OCI-LY1 (cell line): ENCODE results near the gene CLEC16A.

Experiments
- H2AFZ ChIP-seq: fragments of 200-600 bp; sonication (generic), shearing (Covaris generic); 2 replicates; pipeline ENCODE4 v1.6.0; 2014; ENCODE audit warnings: antibody characterized with exemption, mild to moderate bottlenecking, low read length
- H3F3A ChIP-seq: fragments of 200-600 bp; sonication (generic), shearing (Covaris generic); 2 replicates; pipeline ENCODE4 v1.6.0; 2014; ENCODE audit warnings: mild to moderate bottlenecking, antibody characterized with exemption, low read length, moderate library complexity; ENCODE audit not compliant: insufficient read depth
- H3K27ac ChIP-seq: fragments of 200-600 bp; sonication (generic); 2 replicates; pipeline ENCODE4 v1.5.1; 2014; ENCODE audit warnings: low read length, mixed run types, mild to moderate bottlenecking, low read depth; ENCODE audit not compliant: poor library complexity, severe bottlenecking
- H3K27me3 ChIP-seq: fragments of 200-600 bp; sonication (generic); 2 replicates; pipeline ENCODE4 v1.6.0; 2014; ENCODE audit warnings: antibody characterized with exemption, mild to moderate bottlenecking, low read length, moderate library complexity; ENCODE audit not compliant: insufficient read depth
- H3K36me3 ChIP-seq: fragments of 200-600 bp; sonication (generic); 2 replicates; pipeline ENCODE4 v1.6.1; 2014; ENCODE audit warnings: mild to moderate bottlenecking, antibody characterized with exemption, low read length, moderate library complexity, mixed read lengths; ENCODE audit not compliant: insufficient read depth
- H3K4me1 ChIP-seq: fragments of 200-600 bp; sonication (generic); 2 replicates; pipeline ENCODE4 v1.5.1; 2014; ENCODE audit warnings: mild to moderate bottlenecking, low read length, moderate library complexity; ENCODE audit not compliant: insufficient read depth, severe bottlenecking
- H3K4me2 ChIP-seq: fragments of 200-600 bp; sonication (generic), shearing (Covaris generic); 2 replicates; pipeline ENCODE4 v1.6.1; 2014; ENCODE audit warnings: low read length
- H3K4me3 ChIP-seq: fragments of 200-600 bp; sonication (generic); 2 replicates; pipeline ENCODE4 v1.5.1; 2014; ENCODE audit warnings: low read length, low read depth, mild to moderate bottlenecking, mixed read lengths; ENCODE audit not compliant: poor library complexity, severe bottlenecking
- H3K79me2 ChIP-seq: fragments of 200-600 bp; shearing (Covaris generic); 2 replicates; pipeline ENCODE4 v1.6.1; 2016; ENCODE audit warnings: mixed run types, low read length, mixed read lengths; ENCODE audit not compliant: insufficient read depth
- H3K9ac ChIP-seq: fragments of 200-600 bp; sonication (generic), shearing (Covaris generic); 2 replicates; pipeline ENCODE4 v1.6.1; 2014; ENCODE audit warnings: mild to moderate bottlenecking, low read length, mixed read lengths
- H3K9me2 ChIP-seq: fragments of 200-600 bp; sonication (generic), shearing (Covaris generic); 2 replicates; pipeline ENCODE4 v1.6.1; 2014; ENCODE audit warnings: low read depth, mild to moderate bottlenecking, low read length, mixed read lengths
- H3K9me3 ChIP-seq: fragments of 200-600 bp; shearing (Covaris generic); 2 replicates; pipeline ENCODE4 v1.6.1; 2014; ENCODE audit warnings: low read length, mixed read lengths
- H4K20me1 ChIP-seq: fragments of 200-600 bp; sonication (generic), shearing (Covaris generic); 2 replicates; pipeline ENCODE4 v1.6.0; 2016; ENCODE audit warnings: mild to moderate bottlenecking, low read length; ENCODE audit not compliant: insufficient read depth
- EZH2 ChIP-seq: fragments of 200-600 bp; sonication (generic), shearing (Covaris generic); IDR thresholded peaks from 2 replicates; pipeline ENCODE4 v1.8.0; 2017; ENCODE audit warnings: borderline replicate concordance, mixed run types, mild to moderate bottlenecking, antibody characterized with exemption, low read length, moderate library complexity, mixed read lengths
- TF ChIP-seq, protein P1 (sequence below): fragments of 200-600 bp; sonication (generic), shearing (Covaris generic); IDR thresholded peaks from 2 replicates; pipeline ENCODE4 v1.5.1; 2017; ENCODE audit warnings: mild to moderate bottlenecking, antibody characterized with exemption, low read length, moderate library complexity, mixed read lengths

The CLEC16A gene

DNA sequence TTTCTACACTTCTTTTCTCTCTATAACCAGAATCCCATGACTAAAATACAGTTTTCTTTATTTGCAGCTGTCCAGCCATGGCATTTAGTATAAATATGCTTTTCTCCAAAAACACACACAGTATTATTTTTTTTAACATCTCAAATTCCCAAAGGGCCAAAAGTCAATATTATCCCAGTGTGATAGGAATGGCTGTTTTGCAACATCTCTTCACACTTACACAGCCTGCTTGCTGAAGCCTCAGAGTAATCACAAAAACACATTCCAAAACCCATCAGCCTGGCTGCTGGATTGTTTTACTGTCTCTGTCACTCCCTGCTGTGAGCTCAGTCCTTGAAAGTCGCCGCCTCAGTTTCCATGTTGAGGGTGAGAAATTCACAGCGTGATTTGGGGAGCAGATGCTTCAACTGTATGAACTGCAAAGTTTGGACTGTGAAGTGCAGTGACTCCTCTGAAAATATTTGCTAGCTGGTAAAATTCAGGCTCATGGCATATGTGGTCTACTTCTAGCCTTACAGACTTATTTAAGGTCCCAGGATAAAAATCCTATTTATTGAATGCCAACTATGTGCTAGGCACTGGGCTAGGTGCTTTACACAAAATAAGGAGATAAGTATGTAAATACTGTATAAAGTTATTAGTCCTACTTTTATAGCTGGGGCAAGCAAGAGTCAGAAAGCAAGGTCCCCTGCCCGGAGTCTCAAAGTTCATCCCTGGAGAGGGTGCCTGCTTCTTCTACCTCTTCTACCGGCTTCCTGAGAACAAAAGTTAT, 195.1 kb downstream of the CLEC16A start:
- no peak overlapping the region for H3K4me3 ChIP-seq
- H3K9me2 ChIP-seq = no peaks in the 10 kb centered on the region
- H3K4me2 ChIP-seq = no peak overlapping the region
- H3F3A ChIP-seq = no peaks in the 10 kb centered on the region
- no peaks in the 10 kb centered on the region for H3K79me2 ChIP-seq
- no peaks in the 10 kb centered on the region for H3K4me1 ChIP-seq
- peaks cover 11% of the 10 kb centered on the region; the same call in 1 of the 2 replicates for H3K36me3 ChIP-seq
- no peak overlapping the region for H2AFZ ChIP-seq
- TF ChIP-seq, protein P1, sequence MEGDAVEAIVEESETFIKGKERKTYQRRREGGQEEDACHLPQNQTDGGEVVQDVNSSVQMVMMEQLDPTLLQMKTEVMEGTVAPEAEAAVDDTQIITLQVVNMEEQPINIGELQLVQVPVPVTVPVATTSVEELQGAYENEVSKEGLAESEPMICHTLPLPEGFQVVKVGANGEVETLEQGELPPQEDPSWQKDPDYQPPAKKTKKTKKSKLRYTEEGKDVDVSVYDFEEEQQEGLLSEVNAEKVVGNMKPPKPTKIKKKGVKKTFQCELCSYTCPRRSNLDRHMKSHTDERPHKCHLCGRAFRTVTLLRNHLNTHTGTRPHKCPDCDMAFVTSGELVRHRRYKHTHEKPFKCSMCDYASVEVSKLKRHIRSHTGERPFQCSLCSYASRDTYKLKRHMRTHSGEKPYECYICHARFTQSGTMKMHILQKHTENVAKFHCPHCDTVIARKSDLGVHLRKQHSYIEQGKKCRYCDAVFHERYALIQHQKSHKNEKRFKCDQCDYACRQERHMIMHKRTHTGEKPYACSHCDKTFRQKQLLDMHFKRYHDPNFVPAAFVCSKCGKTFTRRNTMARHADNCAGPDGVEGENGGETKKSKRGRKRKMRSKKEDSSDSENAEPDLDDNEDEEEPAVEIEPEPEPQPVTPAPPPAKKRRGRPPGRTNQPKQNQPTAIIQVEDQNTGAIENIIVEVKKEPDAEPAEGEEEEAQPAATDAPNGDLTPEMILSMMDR = no peak
- no peak for TF ChIP-seq EZH2
- H3K9ac ChIP-seq = no peak overlapping the region
- no peaks in the 10 kb centered on the region for H3K27me3 ChIP-seq
- H4K20me1 ChIP-seq = no peaks in the 10 kb centered on the region
- no peak overlapping the region for H3K27ac ChIP-seq
- no peaks in the 10 kb centered on the region for H3K9me3 ChIP-seq

DNA sequence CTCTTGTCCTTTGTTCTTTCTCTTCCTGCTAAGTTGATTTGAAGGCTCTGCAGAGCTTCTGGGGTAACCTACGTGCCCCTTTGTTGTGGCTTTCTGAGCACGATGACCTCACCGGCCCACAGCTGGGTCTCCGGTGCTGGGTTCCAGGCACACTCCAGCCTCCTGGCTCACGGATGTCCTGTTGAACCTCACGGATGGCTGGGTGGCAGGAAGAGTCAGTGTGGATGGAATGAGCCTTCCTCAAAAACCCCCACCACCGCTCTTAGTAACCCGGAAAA, 195.7 kb downstream of the CLEC16A start:
- no peaks in the 10 kb centered on the region for H3K27me3 ChIP-seq
- H3K9ac ChIP-seq = no peak overlapping the region
- TF ChIP-seq, protein P1 = no peak
- TF ChIP-seq EZH2 = no peak
- H3K9me2 ChIP-seq = no peaks in the 10 kb centered on the region
- H3K36me3 ChIP-seq = peaks cover 10% of the 10 kb centered on the region; the same call in 1 of the 2 replicates
- H3K4me2 ChIP-seq = no peak overlapping the region
- H3K79me2 ChIP-seq = no peaks in the 10 kb centered on the region
- no peaks in the 10 kb centered on the region for H3K4me1 ChIP-seq
- no peak overlapping the region for H2AFZ ChIP-seq
- H3K27ac ChIP-seq = no peak overlapping the region
- no peaks in the 10 kb centered on the region for H4K20me1 ChIP-seq
- H3K9me3 ChIP-seq = no peaks in the 10 kb centered on the region
- H3F3A ChIP-seq = no peaks in the 10 kb centered on the region
- H3K4me3 ChIP-seq = no peak overlapping the region

DNA sequence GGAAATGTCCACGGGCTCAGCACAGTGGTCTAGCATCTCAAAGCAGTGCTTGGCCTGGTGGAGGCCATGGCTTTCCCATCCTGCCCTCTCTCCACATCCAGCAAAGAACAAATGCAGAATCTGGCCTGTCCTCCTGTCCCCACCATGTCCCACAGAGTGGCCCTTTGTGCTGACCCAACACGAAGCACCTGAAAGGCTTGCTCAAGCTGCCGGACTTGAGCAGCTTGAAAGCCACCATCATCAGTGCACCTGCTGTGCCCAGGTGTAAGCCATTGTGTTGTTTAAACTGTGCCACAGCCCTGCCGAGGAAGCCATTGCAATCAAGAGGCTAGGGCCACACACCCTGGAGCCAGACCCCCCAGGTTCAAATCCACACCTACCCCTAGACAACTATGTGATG, 196.1 kb downstream of the CLEC16A start:
- Histone ChIP-seq H3K27me3 (no peaks in the 10 kb centered on the region), H3K4me2 (no peak overlapping the region), H3K4me3 (no peak overlapping the region), H3K36me3 (peaks cover 10% of the 10 kb centered on the region; the same call in 1 of the 2 replicates), H3K4me1 (no peaks in the 10 kb centered on the region), H3K9me2 (no peaks in the 10 kb centered on the region), H2AFZ (no peak overlapping the region), H4K20me1 (no peaks in the 10 kb centered on the region), H3K9me3 (no peaks in the 10 kb centered on the region), H3K9ac (no peak overlapping the region), H3F3A (no peaks in the 10 kb centered on the region), H3K79me2 (no peaks in the 10 kb centered on the region), H3K27ac (no peak overlapping the region)
- TF ChIP-seq, protein P1 = no peak
- no peak for TF ChIP-seq EZH2
